M059J (cell line): ENCODE measurements around the gene OXTR. TPM values are rescaled to one million over a fixed set of nuclear protein-coding genes. Genes with fewer than 3 reads are reported as not detected.
"Not testable (repeated sequence)": the region's sequence is repeated elsewhere in the genome, so short reads cannot be mapped to it uniquely, and the experiment has no call there.

Source experiments
- DNase-seq: peaks from one replicate; pipeline ENCODE4 v3.0.0-alpha.2; 2012; ENCODE audit warnings: low read depth
- total RNA-seq: library from RNA; depleted of rRNA; stranded (reverse); fragments of >200 nt; shearing (Covaris generic); gene quantifications from 2 replicates; pipeline ENCODE4 v1.2.3, GENCODE V29; 2014

OXTR gene
- total RNA-seq, 1 experiment from 2014 or later, result 68.4 TPM

GRCh38 chr3:8741581-8742261, 27.7 kb downstream of the OXTR start:
- peak; percentile 88 for DNase-seq

GRCh38 chr3:8739757-8740504, 29.5 kb downstream of the OXTR start:
- DNase-seq, result peak; percentile 95

GRCh38 chr3:8738639-8739038, 30.8 kb downstream of the OXTR start:
- no peak for DNase-seq

GRCh38 chr3:8737823-8738222, 31.6 kb downstream of the OXTR start:
- DNase-seq, result no peak

- DNase-seq, result no peak
Observed at GRCh38 chr3:8737301-8737700, 32.1 kb downstream of the OXTR start.

- no peak for DNase-seq
Observed at GRCh38 chr3:8736436-8736835, 33.0 kb downstream of the OXTR start.

GRCh38 chr3:8734908-8735307, 34.5 kb downstream of the OXTR start:
- no peak for DNase-seq

GRCh38 chr3:8734137-8734878, 35.1 kb downstream of the OXTR start:
- DNase-seq, result no peak

GRCh38 chr3:8733332-8734094, 35.9 kb downstream of the OXTR start, which contains the start of gene CAV3:
TSS of gene CAV3 (plus strand) at chr3:8733802. CDS start at chr3:8733877, 75 bp downstream.
- DNase-seq, result no peak

GRCh38 chr3:8732413-8732812, 37.0 kb downstream of the OXTR start:
- DNase-seq, result no peak

- no peak for DNase-seq
Observed at GRCh38 chr3:8730656-8731055, 38.8 kb downstream of the OXTR start.

- DNase-seq, result no peak
Observed at GRCh38 chr3:8729479-8729878, 39.9 kb downstream of the OXTR start.

GRCh38 chr3:8727605-8728512, 41.6 kb downstream of the OXTR start:
- DNase-seq, result no peak

- DNase-seq, result peak; percentile 56
Observed at GRCh38 chr3:8724108-8724752, 45.2 kb downstream of the OXTR start.

GRCh38 chr3:8723612-8724011, 45.8 kb downstream of the OXTR start:
- no peak for DNase-seq

- DNase-seq, result no peak
Observed at GRCh38 chr3:8722808-8723207, 46.6 kb downstream of the OXTR start.

GRCh38 chr3:8715757-8716156, 53.7 kb downstream of the OXTR start:
- DNase-seq, result not testable (repeated sequence)

- DNase-seq, result no peak
Observed at GRCh38 chr3:8713901-8714759, 55.3 kb downstream of the OXTR start.

GRCh38 chr3:8712908-8713255, 56.5 kb downstream of the OXTR start:
- no peak for DNase-seq
